ENCODE results near the gene GPC5. TPM values are rescaled to one million over a fixed set of nuclear protein-coding genes. Genes with fewer than 3 reads are reported as not detected.

GPC5 gene
- total RNA-seq, 1 donor from 2014 or later, result 0.07 TPM

DNA sequence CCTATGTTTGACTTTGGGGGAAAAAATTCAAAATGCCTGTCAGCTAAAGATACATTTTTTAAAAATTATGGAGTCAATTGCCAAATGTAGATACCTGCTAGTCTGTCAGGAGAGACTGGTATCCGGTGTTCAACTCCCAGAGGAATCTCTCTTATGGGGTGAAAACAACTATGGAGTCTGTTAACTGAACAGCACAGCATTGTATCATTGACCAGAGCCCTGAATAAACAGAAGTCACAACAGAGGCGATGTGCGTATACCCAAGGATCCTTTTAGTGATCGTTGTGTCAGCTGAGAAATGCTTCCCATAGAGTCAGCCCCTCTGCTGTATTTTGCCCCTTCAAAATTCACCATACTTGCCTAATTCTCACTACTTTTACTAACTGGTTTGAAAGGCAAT, 257.3 kb downstream of the GPC5 start:
- no peaks in the 10 kb centered on the region for H3K4me1 Mint-ChIP-seq
- Histone ChIP-seq H4K20me1 (ENCODE audit: low read depth) (no peaks in the 10 kb centered on the region), H3K4me2 (no peak overlapping the region), H3K27me3 (no peaks in the 10 kb centered on the region), H3K9me3 (ENCODE audit: low read depth) (no peaks in the 10 kb centered on the region), H3K27ac (no peak overlapping the region), H2AFZ (replicated peaks) (no peak overlapping the region), H3K4me1 (no peaks in the 10 kb centered on the region), H3F3A (ENCODE audit: low read depth) (no peaks in the 10 kb centered on the region), H3K79me2 (ENCODE audit: low read depth) (no peaks in the 10 kb centered on the region), H3K4me3 (no peak overlapping the region), H3K36me3 (no peaks in the 10 kb centered on the region), H3K9ac (no peak overlapping the region)
- H3K4me3 Mint-ChIP-seq, result no peak overlapping the region
- no peaks in the 10 kb centered on the region for H3K9me3 Mint-ChIP-seq
- TF ChIP-seq EZH2phosphoT487 (IDR thresholded peaks at IDR 0.05), result no peak
- no peak for TF ChIP-seq EZH2 (IDR thresholded peaks at IDR 0.05)
- no peak for TF ChIP-seq CTCF (IDR thresholded peaks at IDR 0.05)
- H3K27ac Mint-ChIP-seq, result no peak overlapping the region
- DNase-seq (ENCODE audit: low spot score), result no peak
- H3K36me3 Mint-ChIP-seq, result no peaks in the 10 kb centered on the region
- no peaks in the 10 kb centered on the region for H3K27me3 Mint-ChIP-seq (ENCODE audit: insufficient read depth, low read depth)

- H3K4me1 ChIP-seq, result no peaks in the 10 kb centered on the region
- H3K9me3 Mint-ChIP-seq, result no peaks in the 10 kb centered on the region
- H3K27ac ChIP-seq, result no peak overlapping the region
- H3K4me1 Mint-ChIP-seq, result no peaks in the 10 kb centered on the region
- DNase-seq (ENCODE audit: low spot score), result no peak
- H3K27me3 ChIP-seq, result no peaks in the 10 kb centered on the region
- no peaks in the 10 kb centered on the region for H3K27me3 Mint-ChIP-seq (ENCODE audit: insufficient read depth, low read depth)
- H3K79me2 ChIP-seq (ENCODE audit: low read depth), result no peaks in the 10 kb centered on the region
- no peak overlapping the region for H3K4me3 Mint-ChIP-seq
- H3K9ac ChIP-seq, result no peak overlapping the region
- no peaks in the 10 kb centered on the region for H4K20me1 ChIP-seq (ENCODE audit: low read depth)
- H3K9me3 ChIP-seq (ENCODE audit: low read depth), result no peaks in the 10 kb centered on the region
- no peaks in the 10 kb centered on the region for H3K36me3 ChIP-seq
- no peaks in the 10 kb centered on the region for H3K36me3 Mint-ChIP-seq
- H3F3A ChIP-seq (ENCODE audit: low read depth), result no peaks in the 10 kb centered on the region
- no peak overlapping the region for H3K4me2 ChIP-seq
- no peak for TF ChIP-seq EZH2 (IDR thresholded peaks at IDR 0.05)
- TF ChIP-seq EZH2phosphoT487 (IDR thresholded peaks at IDR 0.05), result no peak
- TF ChIP-seq CTCF (IDR thresholded peaks at IDR 0.05), result no peak
- H3K4me3 ChIP-seq, result no peak overlapping the region
- no peak overlapping the region for H2AFZ ChIP-seq (replicated peaks)
- no peak overlapping the region for H3K27ac Mint-ChIP-seq
Observed at GRCh38 chr13:91657283-91657682, 258.9 kb downstream of the GPC5 start.

- Mint-ChIP-seq H3K4me3 (no peak overlapping the region), H3K27me3 (ENCODE audit: insufficient read depth, low read depth) (no peaks in the 10 kb centered on the region), H3K9me3 (no peaks in the 10 kb centered on the region), H3K36me3 (no peaks in the 10 kb centered on the region), H3K27ac (no peak overlapping the region), H3K4me1 (no peaks in the 10 kb centered on the region)
- Histone ChIP-seq H2AFZ (replicated peaks) (no peak overlapping the region), H3K4me3 (no peak overlapping the region), H3K79me2 (ENCODE audit: low read depth) (no peaks in the 10 kb centered on the region), H3K27ac (no peak overlapping the region), H3K4me1 (no peaks in the 10 kb centered on the region), H3K4me2 (no peak overlapping the region), H3K36me3 (no peaks in the 10 kb centered on the region), H3K27me3 (no peaks in the 10 kb centered on the region), H3K9me3 (ENCODE audit: low read depth) (no peaks in the 10 kb centered on the region), H3F3A (ENCODE audit: low read depth) (no peaks in the 10 kb centered on the region), H4K20me1 (ENCODE audit: low read depth) (no peaks in the 10 kb centered on the region), H3K9ac (no peak overlapping the region)
- TF ChIP-seq EZH2phosphoT487 (IDR thresholded peaks at IDR 0.05) (no peak), EZH2 (IDR thresholded peaks at IDR 0.05) (no peak), CTCF (IDR thresholded peaks at IDR 0.05) (no peak)
- no peak for DNase-seq (ENCODE audit: low spot score)
Observed at GRCh38 chr13:91659256-91660075, 261.0 kb downstream of the GPC5 start.
